UCSD-AML1 (cell line): ENCODE results near the gene HRH2.
"Not testable (repeated sequence)": the region's sequence is repeated elsewhere in the genome, so short reads cannot be mapped to it uniquely, and the experiment has no call there.

Experiments used
- DNase-seq: peaks from one replicate; lab custom pipeline; 2025; ENCODE audit not compliant: unreplicated experiment; lab: John Stamatoyannopoulos, UW

HRH2 gene

DNA sequence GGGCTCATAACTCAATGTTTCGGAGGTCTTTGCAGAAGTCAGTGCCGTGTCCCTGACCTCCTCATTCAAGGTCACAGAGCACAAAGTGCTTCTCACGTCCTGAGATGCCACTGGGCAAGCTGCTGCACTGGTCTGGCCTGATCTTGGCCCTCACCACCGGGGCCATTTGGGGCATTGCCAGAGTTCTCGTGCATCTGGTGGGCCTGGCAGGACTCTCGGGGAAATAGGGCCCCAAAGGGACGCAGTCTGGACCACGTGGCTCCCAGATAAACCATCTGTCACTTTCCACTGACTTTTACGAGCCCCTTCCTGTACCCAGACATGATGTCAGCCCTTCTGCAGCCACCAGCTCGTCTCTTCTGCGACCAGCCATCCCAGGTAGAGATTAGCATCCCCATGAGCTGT, 54.8 kb downstream of the HRH2 start:
- DNase-seq = no peak

GRCh38 chr5:175713930-175714329, 56.1 kb downstream of the HRH2 start:
- DNase-seq = no peak

DNA sequence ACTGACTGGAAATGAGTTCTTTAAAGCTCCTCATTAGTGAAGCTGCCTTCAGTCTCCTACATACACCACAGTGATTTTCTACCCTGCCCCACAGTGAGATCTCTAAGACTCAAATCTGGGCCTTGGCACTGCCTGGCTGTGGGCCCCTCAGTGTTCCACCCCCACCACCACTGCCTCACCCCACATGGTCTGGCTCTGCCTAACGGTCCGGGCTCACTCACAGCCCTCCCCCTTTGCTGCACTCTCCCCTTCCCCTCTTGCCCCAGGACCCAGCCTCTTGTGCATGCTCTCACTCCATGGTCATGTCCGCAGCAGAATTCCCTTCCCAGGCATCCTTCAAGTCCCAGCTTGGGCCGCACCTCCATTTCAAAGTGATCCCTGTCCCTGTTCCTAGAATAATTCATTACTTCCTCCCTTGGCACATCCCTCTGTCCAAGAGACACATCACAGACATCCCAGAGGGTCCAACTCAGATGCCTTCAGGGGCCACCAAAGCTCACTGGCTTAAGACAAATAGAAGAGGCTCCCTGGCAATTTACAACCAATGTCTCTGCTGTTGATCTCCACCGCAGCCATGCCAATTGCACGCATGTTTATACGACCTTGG, 56.7 kb downstream of the HRH2 start:
- DNase-seq = no peak

DNA sequence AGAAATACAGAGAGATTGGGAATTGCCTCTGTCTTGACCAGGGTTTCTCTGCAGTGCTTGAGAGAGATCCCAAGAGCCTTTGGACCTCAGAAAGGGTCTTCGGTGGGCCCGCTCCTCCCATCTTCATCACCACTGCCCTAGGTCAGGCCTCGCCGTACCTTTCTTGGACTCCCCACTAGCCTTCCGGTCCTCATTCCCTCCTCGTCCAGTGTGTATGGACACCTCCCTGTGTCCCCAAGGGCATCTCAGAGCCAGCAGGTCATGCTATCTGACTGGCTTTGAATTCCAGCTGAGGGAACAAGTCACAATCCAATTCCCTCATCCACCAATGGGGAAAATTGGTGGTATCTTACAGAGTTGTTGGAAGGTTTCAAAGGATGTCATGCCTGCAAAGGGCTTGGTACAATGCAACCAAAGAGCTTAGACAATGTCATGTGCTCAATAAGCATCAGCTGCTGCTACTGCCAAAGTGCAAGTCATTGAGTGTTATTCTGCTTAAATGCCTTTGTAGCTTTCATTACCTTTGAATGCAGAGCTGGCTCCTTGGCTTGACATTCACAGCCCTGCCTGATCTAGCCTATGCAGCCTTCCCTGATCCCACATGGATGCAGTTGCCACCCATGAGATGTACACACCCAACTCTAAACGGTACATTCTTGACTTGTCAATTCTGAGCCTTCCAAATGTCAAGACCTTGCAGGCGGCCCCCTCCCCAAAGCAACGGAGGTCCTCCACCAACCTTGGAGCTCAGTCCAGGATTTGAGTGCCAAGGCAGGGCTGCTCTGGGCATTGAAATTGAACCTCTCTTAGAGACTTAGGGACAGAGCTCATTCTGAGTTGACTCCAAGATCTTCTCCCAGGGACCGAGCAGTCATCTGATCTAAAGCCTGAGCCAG, 58.0 kb downstream of the HRH2 start:
- DNase-seq = no peak

DNA sequence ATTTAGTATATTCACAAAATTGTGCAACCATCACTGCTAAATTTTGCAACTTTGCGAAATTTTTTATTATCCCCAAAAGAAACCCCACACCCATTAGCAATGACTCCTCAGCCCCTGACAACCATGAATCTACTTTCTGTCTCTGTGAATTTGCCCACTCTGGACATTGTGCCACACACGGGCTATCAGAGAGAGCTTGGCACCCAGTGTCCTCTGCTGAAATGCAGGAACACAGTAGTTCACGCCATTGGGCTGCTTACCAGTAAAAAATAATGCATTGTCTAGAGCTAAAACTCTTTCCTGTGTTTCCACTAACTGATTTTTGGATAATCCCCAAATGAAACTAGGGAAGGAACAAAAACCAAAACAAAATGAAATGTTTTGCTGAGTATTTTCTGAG, 60.0 kb downstream of the HRH2 start:
- DNase-seq = no peak

DNA sequence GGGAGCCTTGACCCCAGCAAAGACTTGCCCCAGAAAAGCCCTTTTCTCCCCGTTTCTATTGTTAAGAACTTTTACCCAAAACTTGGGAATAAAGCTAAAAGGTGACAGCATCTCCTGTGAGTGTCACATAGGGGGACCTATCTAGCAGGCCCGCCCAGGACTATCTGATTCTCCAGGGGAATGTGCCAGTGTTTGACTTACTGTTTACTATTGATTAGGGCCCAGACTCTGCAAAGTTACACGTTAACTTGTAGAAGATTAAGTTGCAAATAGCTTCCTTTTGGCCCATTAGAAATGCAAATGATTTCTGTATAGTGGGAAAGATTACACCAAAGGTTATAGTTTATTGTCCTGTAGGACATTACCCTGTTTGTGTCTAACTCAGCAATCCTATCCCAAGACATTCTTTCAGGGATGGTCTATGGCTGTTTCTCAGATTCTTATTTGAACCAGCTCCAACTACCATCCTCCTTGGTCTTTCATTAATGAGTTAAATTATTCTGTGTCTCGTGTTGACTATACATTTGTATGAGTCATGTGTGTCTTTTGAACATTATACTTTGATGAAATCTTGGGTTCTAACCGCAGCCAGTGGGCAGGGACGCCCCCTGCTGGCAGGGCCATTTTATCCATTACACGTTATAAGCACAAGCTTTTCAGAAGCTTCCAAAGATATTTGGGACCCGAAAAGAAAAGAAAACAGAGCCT, 60.7 kb downstream of the HRH2 start:
- peak; percentile 57 for DNase-seq

GRCh38 chr5:175719109-175719432, 61.2 kb downstream of the HRH2 start:
- DNase-seq = not testable (repeated sequence)

GRCh38 chr5:175724314-175725275, 66.7 kb downstream of the HRH2 start:
- no peak for DNase-seq

GRCh38 chr5:175728316-175728715, 70.4 kb downstream of the HRH2 start:
- no peak for DNase-seq

- DNase-seq = no peak
These were observed 71.3 kb downstream of the HRH2 start for GRCh38 chr5:175728885-175729828.

DNA sequence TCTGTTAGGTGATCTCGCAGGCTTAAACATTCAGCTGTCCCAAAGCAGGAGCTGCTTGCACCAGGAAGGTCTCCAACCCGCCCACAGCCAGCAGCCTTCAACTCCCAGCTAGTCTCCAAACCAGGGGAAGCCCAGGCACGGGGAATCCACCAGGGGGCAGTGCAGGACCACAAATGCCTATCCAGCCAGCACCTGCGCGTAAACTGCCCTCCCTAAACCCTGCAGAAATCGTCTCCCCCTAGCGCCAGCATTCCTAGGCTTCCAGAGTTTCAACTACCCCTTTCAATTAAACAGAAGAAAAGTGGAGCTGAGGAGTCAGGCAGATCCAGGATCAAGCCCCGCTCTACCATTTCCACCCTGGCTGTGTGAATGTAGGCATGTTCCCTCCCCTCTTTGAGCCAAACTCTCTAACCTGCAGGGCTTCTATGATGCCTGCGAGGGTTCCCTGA, 72.0 kb downstream of the HRH2 start:
- DNase-seq = peak; percentile 84

- no peak for DNase-seq
These were observed 73.3 kb downstream of the HRH2 start for GRCh38 chr5:175731172-175731571.

DNA sequence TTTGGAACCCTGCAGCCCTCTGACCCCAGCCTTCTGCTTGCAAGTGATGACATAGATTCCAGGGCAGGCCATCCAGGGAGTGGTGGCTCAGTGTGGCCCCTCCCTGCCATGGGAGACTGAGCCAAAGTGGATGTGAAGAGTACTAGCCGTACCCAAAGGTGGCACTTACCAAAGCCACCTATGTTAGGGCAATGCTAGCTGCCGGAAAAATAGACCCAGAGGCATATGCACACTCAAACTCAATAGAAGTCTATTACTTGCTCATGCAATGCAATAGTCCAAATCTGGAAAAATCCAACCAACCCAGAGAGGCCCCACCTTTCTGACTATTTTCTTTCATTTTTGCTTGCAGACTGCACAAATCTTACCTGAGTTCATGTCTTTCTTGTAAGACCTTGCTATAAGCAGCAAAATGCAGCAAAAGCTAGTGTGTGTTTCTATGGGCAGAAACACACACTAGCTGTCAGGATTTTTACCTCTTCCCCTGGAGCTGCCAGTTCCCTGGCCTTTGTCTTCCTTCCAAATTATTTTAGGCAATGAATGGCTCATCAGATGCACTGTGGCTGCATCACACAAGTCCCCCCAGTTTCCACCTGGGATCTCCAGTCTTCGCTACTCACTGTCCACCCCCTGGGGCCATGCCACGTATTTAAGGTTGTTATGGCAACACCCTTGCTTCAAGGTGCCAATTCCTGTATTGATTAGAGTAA, 74.0 kb downstream of the HRH2 start:
- DNase-seq = no peak

GRCh38 chr5:175733017-175733416, 75.1 kb downstream of the HRH2 start:
- no peak for DNase-seq

DNA sequence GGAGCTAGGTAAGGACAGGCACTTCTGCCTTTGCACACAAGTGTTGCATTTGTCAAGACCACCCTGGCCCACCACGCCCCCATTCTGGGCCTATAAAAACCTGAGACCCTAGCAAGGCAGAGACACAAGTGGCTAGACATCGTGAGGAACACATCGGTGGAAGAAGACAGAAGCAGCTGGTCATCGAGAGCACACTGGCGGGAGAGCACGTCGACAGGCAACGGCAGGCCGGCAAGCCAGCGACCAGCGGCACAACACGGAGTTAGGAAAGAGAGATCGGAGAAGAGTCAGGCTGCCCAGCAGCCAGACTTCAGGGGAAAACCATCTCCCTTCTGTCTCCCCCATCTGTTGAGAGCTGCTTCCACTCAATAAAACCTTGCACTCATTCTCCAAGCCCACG, 76.1 kb downstream of the HRH2 start:
- no peak for DNase-seq

GRCh38 chr5:175734501-175734900, 76.6 kb downstream of the HRH2 start:
- no peak for DNase-seq

DNA sequence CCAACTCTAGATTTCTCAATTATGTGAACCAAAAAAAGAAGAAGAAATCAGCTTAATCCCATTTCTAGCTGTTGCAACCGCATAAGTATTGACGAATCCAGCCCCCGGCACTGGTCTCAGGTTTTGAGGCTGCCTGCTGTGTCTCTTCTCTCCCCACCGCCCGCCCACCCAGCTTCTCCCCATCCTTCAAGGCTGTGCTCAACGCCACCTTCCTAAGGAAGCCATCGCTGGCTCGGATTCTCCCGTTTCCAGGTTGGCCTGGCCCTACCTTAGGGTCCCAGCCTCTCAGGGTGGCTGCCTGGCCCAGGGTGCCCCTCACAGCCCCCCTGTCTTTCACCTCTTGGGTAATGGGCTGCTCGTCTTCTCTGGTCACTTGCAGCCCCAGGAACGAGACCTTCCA, 77.8 kb downstream of the HRH2 start:
- DNase-seq = no peak

DNA sequence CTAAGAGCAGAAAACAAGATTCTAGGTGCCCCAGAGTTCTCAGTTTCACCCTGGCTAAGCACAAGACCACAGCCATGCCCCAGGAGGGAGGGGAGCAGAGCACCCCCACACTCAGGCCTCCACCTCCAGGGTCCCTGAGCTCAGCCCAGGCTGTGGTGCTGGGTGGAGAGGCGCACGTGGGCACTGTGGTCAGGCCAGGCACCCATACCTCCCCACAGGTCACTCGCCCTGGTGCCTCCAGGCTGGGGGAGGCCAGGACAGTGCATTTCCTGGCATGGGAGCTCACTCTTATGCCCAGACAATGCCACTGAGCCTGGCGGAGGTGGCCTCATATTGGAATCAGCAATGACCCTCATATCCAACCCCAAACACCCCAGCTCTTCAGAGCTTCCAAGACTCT, 78.8 kb downstream of the HRH2 start:
- DNase-seq = no peak

- DNase-seq = no peak
These were observed 79.6 kb downstream of the HRH2 start for GRCh38 chr5:175737481-175737880.
